GM18517 (cell line): Measurements from ENCODE around the gene SCML2.
"Not testable (repeated sequence)": the region's sequence is repeated elsewhere in the genome, so short reads cannot be mapped to it uniquely, and the experiment has no call there.

Source experiments
- ATAC-seq: cut with Tn5 transposase; IDR thresholded peaks from one replicate; pipeline ENCODE4 v1.9.1; 2021; ENCODE audit warnings: mild to moderate bottlenecking, moderate library complexity; ENCODE audit not compliant: unreplicated experiment

Gene SCML2

DNA sequence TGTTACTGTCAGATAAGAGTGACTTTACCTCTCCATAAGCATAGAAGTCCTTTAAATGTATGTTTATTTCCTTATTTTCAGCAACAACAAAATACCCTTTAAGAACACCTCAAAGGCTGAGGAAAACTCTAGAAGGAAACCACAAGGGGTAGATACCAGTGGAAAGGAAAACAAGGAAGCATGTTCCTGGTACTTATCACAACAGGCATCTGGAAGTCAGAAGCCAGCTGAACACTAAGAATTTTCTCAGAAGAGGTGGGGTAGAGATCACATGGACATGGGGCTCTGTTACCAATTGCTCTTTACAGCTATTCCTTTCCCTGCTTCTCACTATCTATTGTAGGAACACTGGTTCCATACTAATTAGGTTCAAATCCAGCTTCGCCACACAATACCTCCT, 82.3 kb downstream of the SCML2 start:
- no peak for ATAC-seq

- ATAC-seq = no peak
Observed at GRCh38 chrX:18271725-18272124, 82.8 kb downstream of the SCML2 start.

- no peak for ATAC-seq
Observed at GRCh38 chrX:18271309-18271708, 83.2 kb downstream of the SCML2 start.

GRCh38 chrX:18255059-18255458, 99.4 kb downstream of the SCML2 start:
- no peak for ATAC-seq

- ATAC-seq = no peak
Observed at GRCh38 chrX:18252644-18253359, 101.7 kb downstream of the SCML2 start.

GRCh38 chrX:18229646-18230045, 124.8 kb downstream of the SCML2 start:
- not testable (repeated sequence) for ATAC-seq

- no peak for ATAC-seq
Observed at GRCh38 chrX:18228069-18228468, 126.4 kb downstream of the SCML2 start.

DNA sequence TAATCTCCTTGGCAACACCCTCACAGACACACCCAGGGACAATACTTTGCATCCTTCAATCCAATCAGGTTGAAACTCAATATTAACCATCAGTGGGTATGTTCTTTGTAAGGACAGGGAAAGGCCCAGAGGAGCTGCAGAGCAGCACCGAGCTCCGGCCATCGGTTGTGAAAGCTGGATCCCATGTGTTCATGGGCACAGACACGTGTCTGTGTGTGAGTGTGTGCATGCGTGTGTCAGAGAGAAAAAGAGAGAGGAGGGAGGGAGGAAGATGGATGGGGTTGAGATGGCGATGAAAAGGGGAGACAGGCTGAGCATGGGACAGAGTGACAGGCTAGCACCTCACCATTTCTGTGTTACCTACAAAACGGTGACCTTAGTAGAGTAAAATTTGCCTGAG, 127.0 kb downstream of the SCML2 start:
- no peak for ATAC-seq

DNA sequence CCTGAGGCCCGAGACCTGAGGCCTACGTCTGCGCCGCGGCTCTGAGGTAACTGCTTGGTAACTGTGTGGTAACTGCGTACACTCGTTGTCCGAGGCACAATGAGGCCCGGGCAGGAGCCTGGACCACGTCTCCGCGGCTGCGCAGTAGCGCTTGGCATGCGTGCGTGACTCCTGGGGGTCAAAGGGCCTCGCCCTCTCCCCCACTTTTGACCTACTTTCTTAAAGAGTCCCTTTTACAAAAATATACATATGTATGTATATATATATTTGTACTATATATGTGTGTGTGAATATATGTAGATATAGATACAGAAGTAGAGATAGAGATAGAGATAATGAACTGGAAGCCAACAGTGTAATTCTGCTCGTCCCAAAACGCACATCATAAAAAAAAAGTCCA, 133.7 kb downstream of the SCML2 start, which contains the start of gene BEND2:
Gene BEND2, minus strand, starts transcription at position 101 of the 400 bp plus-strand sequence. CDS start 136 bp downstream, outside the sequence.
- ATAC-seq = no peak

- no peak for ATAC-seq
Observed at GRCh38 chrX:18210470-18210869, 144.0 kb downstream of the SCML2 start.

DNA sequence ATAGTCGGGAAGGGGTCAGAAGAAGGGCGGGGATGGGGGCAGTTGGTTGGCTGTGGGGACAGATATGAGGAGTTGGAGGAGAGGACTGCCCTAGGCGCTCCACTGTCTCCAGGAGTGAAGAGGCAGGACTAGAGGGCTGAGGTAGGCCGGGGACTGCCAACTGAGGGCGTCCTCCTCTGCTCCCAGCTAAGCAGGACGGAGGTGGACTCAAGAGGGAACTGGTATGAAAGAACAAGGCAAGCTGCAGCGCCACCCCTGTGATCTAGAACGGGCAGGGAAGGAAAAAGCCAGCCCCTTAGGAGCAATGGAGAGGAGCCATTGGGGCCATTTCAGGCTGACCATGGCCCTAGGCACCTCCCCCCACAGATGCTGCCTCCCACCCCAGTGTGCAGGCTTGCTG, 147.8 kb downstream of the SCML2 start:
- ATAC-seq = no peak

DNA sequence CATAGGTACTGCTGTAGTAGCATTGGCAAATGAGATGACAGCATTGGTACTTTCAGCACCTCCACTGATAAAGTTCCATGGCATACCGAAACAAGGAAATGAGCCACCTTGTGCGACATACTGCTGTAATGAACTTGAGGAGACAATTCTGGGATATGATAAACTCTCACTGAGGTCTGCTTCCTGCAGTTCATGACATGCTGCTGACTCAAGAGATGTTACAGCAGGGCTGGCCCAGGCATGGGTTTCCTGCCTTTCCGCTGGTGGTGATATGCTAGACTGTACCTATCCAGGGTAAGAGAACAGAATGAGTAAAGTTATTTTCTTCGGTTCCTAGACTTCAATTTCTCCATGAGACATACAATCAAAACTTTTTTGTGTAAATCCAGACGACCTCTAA, 150.9 kb downstream of the SCML2 start:
- no peak for ATAC-seq

DNA sequence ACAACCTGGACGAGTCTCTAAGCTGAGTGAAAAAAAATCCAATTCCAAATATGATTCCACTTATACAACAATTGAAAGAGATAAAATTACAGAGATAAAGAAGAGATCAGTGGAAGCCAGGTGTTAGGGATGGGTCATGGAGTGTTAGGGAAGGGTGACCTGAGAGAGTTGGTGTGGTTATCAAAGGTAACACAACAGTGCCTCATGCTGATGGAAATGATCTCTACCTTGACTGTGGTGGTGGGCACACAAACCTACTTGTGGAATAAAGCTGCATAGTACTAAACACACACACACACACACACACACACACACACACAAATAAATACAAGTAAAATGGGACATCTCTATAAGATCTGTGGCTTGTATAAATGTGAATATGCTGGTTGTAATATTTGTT, 159.8 kb downstream of the SCML2 start:
- no peak for ATAC-seq
